ENCODE measurements around the gene RAVER2. TPM values are rescaled to one million over a fixed set of nuclear protein-coding genes. Genes with fewer than 3 reads are reported as not detected.

The RAVER2 gene
- total RNA-seq, 1 donor from 2014 or later = 12.8 TPM

DNA sequence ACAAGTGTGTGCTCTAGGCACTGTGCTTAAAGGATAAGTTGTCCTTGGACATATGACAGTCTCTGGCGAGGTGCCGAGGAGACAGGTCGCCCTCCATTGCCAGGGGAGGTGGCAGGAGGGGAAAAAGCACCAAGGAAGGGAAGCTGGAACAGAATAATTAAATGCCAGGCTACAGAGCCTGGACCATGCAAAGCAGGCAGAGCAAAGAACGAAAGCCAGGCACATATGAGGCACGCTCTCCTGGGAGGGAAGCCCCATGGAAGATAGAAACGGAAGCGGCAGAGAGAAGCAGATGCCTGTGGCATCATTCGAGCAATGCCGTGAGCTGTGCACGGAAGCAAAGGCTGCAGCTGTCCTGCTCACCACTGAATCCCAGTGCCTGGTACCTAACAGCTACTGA is 130.2 kb downstream of the RAVER2 start:
- H3K27ac ChIP-seq = no peak overlapping the region
- intact Hi-C loops (cut with DNase I) = no loop called here
- peaks cover 76% of the 10 kb centered on the region for H3K36me3 ChIP-seq

GRCh38 chr1:64875606-64876005 is 130.7 kb downstream of the RAVER2 start:
- H3K36me3 ChIP-seq = peaks cover 74% of the 10 kb centered on the region
- no peak for ATAC-seq
- H3K4me1 ChIP-seq = no peaks in the 10 kb centered on the region
- H3K27ac ChIP-seq = no peak overlapping the region
- no peak for DNase-seq
- no peaks in the 10 kb centered on the region for H3K9me3 ChIP-seq
- no peak for TF ChIP-seq CTCF (IDR thresholded peaks at IDR 0.05)
- H3K4me3 ChIP-seq = no peak overlapping the region
- intact Hi-C loops (cut with DNase I) = no loop called here
- H3K27me3 ChIP-seq = no peaks in the 10 kb centered on the region

More for the DNA sequence above, 130.2 kb downstream of the RAVER2 start:
- DNase-seq = no peak
- Histone ChIP-seq H3K9me3 (no peaks in the 10 kb centered on the region), H3K27me3 (no peaks in the 10 kb centered on the region), H3K4me1 (no peaks in the 10 kb centered on the region), H3K4me3 (no peak overlapping the region)
- no peak for ATAC-seq
- TF ChIP-seq CTCF (IDR thresholded peaks at IDR 0.05) = no peak

DNA sequence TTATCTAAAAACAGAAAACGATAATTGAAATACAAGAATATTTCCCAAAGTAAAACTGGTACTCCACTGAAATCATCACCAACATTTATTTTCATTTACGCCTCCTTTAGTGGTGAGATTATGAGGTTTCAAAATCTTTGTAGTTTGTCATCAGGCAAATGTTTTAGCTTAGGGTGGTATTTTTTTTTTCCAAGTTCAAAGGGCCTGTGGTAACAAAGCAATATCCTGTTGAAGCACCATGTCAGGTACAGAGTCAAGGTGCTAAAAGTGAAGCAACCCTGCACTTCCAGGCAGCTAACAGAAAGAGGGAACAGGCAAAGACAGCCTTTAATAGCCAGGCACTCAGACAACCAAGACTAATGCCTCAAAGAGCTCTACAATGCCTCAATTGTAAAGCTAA is 132.3 kb downstream of the RAVER2 start:
- H3K36me3 ChIP-seq = peaks cover 81% of the 10 kb centered on the region
- no peak for DNase-seq
- intact Hi-C loops (cut with DNase I) = no loop called here

DNA sequence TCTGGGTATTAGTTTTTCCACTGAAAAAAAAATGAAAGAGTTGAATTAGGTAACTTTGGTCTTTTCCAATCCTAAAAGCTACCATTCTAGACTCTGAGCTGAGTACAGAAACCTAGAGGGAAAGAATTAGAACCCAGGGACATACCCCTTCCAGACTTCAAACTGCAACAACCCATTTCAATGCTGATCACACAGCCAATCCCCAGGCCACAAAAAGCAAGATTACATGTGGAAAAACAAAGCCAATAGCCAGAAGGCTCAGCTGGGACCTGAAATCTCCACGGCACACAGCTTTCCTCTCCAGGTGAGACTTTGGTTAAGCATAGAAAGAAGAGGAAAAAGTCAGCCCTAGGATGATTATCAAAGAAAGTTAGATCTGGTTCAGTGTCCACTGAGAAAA is 132.7 kb downstream of the RAVER2 start:
- DNase-seq = no peak
- Histone ChIP-seq H3K27me3 (no peaks in the 10 kb centered on the region), H3K4me3 (no peak overlapping the region), H3K27ac (no peak overlapping the region), H3K4me1 (no peaks in the 10 kb centered on the region), H3K9me3 (no peaks in the 10 kb centered on the region), H3K36me3 (peaks cover 81% of the 10 kb centered on the region)
- TF ChIP-seq CTCF (IDR thresholded peaks at IDR 0.05) = no peak
- intact Hi-C loops (cut with DNase I) = no loop called here
- no peak for ATAC-seq

More for the DNA sequence above, 132.3 kb downstream of the RAVER2 start:
- no peak overlapping the region for H3K27ac ChIP-seq
- ATAC-seq = no peak
- H3K27me3 ChIP-seq = no peaks in the 10 kb centered on the region
- no peaks in the 10 kb centered on the region for H3K9me3 ChIP-seq
- TF ChIP-seq CTCF (IDR thresholded peaks at IDR 0.05) = no peak
- H3K4me1 ChIP-seq = no peaks in the 10 kb centered on the region
- no peak overlapping the region for H3K4me3 ChIP-seq

- no peak overlapping the region for H3K27ac ChIP-seq
- DNase-seq (no peak), ATAC-seq (no peak)
- H3K36me3 ChIP-seq = peaks cover 81% of the 10 kb centered on the region
- H3K9me3 ChIP-seq = no peaks in the 10 kb centered on the region
- TF ChIP-seq CTCF (IDR thresholded peaks at IDR 0.05) = no peak
- H3K27me3 ChIP-seq = no peaks in the 10 kb centered on the region
- H3K4me1 ChIP-seq = no peaks in the 10 kb centered on the region
- intact Hi-C loops (cut with DNase I) = no loop called here
- no peak overlapping the region for H3K4me3 ChIP-seq
These were observed 133.2 kb downstream of the RAVER2 start for GRCh38 chr1:64878090-64878489.

DNA sequence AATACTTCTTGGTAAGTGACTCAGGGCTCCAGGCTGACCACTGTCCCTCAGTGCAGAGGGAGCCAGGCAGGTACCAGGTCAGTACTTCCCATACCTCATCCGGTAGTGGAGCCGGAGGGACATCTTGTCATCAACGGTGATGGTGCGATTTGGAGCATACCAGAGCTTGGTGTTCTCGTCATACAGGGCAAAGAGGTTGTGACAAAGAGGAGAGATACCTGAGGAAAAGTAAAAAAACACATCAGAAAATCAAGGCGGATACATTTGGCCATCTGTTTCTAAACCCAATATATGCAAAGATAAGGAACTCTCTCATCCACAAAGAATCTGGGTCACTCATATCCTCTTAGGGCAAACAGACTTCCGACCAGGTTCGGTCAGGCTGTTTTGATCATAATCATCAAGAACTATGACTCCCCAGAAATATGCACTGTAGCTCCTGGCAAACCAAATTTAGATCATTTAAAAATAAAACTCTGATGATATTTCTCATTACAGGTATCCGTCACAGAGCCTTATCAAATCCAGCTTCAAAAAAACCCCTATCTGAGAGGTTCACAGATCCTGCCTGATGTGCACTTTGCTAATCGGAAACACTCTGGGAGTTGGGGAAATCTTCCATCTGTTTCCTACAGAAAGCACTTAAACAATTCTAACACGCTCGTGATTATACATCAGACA is 134.2 kb downstream of the RAVER2 start:
- no peak overlapping the region for H3K4me3 ChIP-seq
- ATAC-seq = no peak
- no peaks in the 10 kb centered on the region for H3K27me3 ChIP-seq
- H3K36me3 ChIP-seq = peaks cover 77% of the 10 kb centered on the region
- no peak for TF ChIP-seq CTCF (IDR thresholded peaks at IDR 0.05)
- no peak for DNase-seq
- H3K9me3 ChIP-seq = no peaks in the 10 kb centered on the region
- no peaks in the 10 kb centered on the region for H3K4me1 ChIP-seq
- intact Hi-C loops (cut with DNase I) = no loop called here
- no peak overlapping the region for H3K27ac ChIP-seq
